GM10266 (cell line): ENCODE measurements around the gene ARHGEF3.

ENCODE experiments used
- DNase-seq: peaks from one replicate; pipeline ENCODE4 v3.0.0; 2012; ENCODE audit errors: extremely low spot score
- TF ChIP-seq, protein P1 (sequence below): IDR thresholded peaks from 2 replicates; pipeline ENCODE4 v1.5.1; 2012; ENCODE audit warnings: mild to moderate bottlenecking, low read depth; ENCODE audit not compliant: control insufficient read depth, insufficient read depth; ENCODE audit errors: missing control alignments

The ARHGEF3 gene

DNA sequence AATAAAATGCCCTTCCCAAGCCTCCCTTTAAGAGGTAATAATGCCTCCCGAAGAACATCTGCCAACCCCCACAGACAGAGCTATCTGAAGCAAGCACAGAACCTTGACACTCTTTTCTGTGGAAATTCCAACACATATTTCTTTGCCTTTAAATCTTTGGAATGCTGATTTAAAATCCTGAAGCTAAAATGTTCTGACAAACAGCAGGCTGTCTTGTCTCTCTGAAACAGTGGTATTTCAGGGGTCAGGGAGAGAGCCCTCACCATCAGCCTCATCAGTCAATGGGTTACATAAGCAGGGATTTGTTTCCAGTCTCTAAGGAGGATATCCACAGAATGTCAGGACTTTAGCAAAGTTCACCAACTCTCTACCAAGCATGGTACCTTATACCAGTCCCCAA lies 27.8 kb upstream of the ARHGEF3 start:
- TF ChIP-seq, protein P1, sequence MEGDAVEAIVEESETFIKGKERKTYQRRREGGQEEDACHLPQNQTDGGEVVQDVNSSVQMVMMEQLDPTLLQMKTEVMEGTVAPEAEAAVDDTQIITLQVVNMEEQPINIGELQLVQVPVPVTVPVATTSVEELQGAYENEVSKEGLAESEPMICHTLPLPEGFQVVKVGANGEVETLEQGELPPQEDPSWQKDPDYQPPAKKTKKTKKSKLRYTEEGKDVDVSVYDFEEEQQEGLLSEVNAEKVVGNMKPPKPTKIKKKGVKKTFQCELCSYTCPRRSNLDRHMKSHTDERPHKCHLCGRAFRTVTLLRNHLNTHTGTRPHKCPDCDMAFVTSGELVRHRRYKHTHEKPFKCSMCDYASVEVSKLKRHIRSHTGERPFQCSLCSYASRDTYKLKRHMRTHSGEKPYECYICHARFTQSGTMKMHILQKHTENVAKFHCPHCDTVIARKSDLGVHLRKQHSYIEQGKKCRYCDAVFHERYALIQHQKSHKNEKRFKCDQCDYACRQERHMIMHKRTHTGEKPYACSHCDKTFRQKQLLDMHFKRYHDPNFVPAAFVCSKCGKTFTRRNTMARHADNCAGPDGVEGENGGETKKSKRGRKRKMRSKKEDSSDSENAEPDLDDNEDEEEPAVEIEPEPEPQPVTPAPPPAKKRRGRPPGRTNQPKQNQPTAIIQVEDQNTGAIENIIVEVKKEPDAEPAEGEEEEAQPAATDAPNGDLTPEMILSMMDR: no peak
- DNase-seq: no peak

DNA sequence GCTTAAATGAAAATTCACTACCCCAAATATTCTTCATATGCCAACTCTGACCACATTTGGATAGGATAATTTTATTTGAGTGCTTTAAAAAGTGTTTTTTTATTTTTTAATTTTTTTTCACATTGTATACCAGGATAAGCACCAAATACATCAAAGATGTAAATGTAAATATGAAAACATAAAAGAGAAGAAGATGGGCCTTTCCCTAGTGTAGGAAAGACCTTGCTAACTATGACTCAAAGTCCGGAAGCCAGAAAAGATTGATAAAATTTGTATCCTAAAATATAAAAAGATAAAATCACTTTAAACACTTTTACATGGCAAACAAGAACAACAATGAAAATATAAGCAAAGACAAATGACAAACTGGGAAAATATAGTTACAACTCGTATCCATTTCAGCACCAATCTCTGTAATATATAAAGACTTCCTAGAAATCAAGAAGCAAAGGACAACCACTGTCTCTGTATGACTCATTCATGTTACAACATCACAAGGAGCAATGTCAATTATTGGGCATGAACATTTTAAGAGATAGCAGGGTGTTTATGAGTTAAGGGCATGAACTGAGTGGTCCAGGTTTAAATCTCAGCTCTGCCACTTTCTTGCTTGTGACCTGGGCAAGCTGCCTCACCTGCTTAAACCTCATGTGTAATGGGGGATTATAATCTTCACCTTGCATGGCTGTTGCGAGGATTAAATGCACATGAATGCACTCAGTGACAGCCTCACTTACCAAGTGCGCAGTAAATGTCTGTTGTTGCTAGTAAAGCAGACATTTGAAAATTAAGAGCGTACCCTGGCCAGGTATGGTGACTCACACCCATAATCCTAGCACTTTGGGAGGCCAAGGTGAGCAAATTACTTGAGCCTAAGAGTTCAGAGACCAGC lies 25.3 kb upstream of the ARHGEF3 start:
- TF ChIP-seq, protein P1: no peak
- no peak for DNase-seq

DNA sequence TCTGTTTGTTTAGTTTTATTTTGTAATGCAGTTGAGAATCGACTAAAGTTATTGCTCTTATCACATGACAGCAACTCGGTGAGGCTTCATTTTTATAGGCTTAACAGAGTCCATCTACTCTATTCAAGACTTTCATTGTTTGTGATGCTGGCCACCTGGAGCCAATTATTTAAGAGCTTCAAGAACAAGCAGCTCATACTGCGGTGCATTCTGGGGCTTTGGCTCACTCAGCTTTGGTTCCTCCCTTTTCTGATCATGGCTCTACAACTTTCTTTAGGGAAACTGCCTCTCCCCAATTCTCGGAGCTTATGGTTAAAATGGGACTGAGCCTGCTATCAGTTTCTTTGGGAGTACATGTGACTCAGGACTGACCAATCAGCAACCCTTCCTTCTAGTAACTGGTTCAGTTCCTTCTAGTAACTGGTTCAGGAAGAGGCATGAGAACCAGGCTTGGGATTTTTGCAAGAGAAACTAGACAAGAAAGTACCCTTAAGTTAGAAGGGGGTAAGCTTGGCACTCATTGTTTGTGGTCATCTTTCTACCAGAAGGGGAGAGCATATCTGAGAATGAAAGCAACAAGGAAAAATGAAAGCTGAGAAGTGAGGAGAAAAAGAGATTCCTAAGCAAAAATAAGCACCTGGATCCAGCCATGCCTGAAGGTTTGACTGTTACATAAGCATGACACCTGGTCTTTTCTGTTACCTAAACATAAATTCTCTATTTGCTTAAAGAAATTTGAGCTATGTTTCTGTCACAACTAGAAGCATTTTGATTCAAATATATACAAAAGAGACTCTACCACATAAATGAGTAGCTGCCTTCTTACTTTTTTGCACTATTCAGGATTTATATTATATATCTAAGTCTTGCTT lies 24.1 kb upstream of the ARHGEF3 start:
- DNase-seq: no peak
- TF ChIP-seq, protein P1: no peak

DNA sequence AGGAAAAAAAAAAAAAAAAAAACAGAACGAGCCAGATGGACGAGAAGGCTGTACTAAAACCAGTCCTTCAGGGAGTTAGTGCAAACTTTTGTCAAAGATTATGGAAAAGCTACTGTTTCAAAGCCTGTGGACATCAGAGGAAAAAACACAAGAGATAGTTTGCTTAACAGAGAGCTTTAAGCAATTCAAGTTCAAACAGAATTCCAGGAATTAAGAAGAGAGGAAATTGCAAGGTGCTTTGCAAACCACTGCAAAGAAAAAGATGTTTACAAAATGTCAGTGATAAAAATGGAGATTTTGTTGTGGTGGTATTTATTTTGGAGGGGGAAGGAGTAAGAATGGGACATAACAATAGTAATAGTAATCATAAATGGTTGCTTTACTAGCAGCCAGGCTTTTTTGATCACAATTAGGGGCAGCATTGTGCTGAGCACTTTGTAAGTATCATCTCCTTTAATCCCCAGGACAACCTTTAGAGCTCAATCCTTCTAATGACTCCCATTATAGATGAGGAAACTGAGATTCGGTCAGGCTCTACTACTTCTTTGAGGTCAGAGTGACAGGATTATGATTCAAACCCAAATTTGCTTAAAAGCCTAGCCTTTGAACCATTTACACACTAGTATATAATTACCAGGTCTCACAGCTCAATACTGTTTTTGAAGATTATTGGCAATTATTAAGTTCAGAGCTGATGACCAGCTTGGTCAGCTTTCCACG lies 22.4 kb upstream of the ARHGEF3 start:
- TF ChIP-seq, protein P1: no peak

DNA sequence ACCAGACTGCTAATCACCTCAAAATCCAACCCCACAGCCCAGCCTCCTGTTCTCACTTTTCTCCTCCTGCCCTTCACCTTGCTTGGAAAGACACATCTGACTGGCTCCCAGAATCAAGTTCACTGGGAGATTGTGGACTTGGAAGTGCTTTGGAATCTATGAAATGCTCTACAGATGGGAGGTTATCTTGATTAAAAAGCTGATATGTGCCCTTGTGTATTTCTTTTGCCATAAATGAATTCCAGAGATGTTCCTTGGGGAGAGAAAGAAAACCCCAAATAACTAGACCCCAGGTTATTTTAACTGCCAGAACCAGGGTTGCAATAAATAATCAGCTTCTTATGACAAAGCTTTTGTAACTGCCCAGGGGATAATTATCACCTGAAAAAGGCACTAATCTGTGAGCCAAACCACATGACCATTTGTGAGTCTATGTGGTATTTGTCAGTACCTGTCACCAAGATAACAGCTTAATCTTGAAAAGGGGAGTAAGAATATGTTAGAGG lies 21.7 kb upstream of the ARHGEF3 start:
- DNase-seq: no peak

More for the DNA sequence above, 22.4 kb upstream of the ARHGEF3 start:
- no peak for DNase-seq

DNA sequence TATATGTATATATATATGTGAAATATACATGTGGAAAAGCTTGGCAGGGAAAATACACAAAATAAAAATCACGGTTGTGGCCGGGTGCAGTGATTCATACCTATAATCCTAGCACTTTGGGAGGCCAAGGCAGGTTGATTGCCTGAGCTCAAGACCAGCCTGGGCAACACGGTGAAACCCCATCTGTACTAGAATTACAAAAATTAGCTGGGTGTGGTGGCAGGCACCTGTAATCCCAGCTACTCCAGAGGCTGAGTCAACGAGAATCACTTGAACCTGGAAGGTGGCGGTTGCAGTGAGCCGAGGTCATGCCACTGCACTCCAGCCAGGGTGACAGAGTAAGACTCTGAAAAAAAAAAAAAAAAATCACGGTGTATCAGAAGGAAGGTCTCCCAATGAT lies 20.8 kb upstream of the ARHGEF3 start:
- TF ChIP-seq, protein P1: no peak
- DNase-seq: no peak

More for the DNA sequence above, 21.7 kb upstream of the ARHGEF3 start:
- TF ChIP-seq, protein P1: no peak
